GM18502 (cell line): Measurements from ENCODE around the gene ZNF669.
A peak's percentile ranks its signal among the peaks of the same experiment; 100 is the strongest.

Experiments
- ATAC-seq: cut with Tn5 transposase; IDR thresholded peaks from one replicate; pipeline ENCODE4 v1.9.1; 2021; ENCODE audit warnings: mild to moderate bottlenecking; ENCODE audit not compliant: unreplicated experiment, poor library complexity

ZNF669 gene

GRCh38 chr1:247077876-247078257, 26.3 kb downstream of the ZNF669 start:
- peak; percentile 7 for ATAC-seq

- no peak for ATAC-seq
Measured at GRCh38 chr1:247077213-247077612, 26.9 kb downstream of the ZNF669 start.

GRCh38 chr1:247070645-247071044, 33.5 kb downstream of the ZNF669 start:
- no peak for ATAC-seq

- no peak for ATAC-seq
Measured at GRCh38 chr1:247064304-247064703, 39.9 kb downstream of the ZNF669 start.

GRCh38 chr1:247060771-247061170, 43.4 kb downstream of the ZNF669 start:
- ATAC-seq, result no peak

GRCh38 chr1:247056071-247056470, 48.1 kb downstream of the ZNF669 start:
- ATAC-seq, result no peak

- ATAC-seq, result no peak
Measured at GRCh38 chr1:247054992-247055415, 49.2 kb downstream of the ZNF669 start.
